Upper lobe of left lung (tissue), 6 donors: ENCODE measurements around the gene PAQR8. TPM values are rescaled to one million over a fixed set of nuclear protein-coding genes. Genes with fewer than 3 reads are reported as not detected.

Experiments used
- ATAC-seq, 2 donors: fragments of 200-7000 bp; cut with Tn5 transposase; one replicate each; pipeline ENCODE4 v1.9.1; 2022; ENCODE audit warnings: mild to moderate bottlenecking in 2 of 2, moderate library complexity in 2 of 2; ENCODE audit not compliant: low FRiP score in 2 of 2
- DNase-seq, 2 donors: peaks; one replicate each; pipeline ENCODE4 v3.0.0-alpha.2; 2019 to 2020
- H3K27ac ChIP-seq, 4 donors: fragments of 200-600 bp; sonication (generic); one replicate each; pipeline ENCODE4 v1.5.1; 2016 to 2019
- H3K27me3 ChIP-seq, 4 donors: fragments of 200-600 bp; sonication (generic); one replicate each; pipeline ENCODE4 v1.5.1; 2017 to 2019
- H3K36me3 ChIP-seq, 4 donors: fragments of 200-600 bp; sonication (generic); one replicate each; pipeline ENCODE4 v1.5.1; 2016 to 2019
- H3K4me1 ChIP-seq, 4 donors: fragments of 200-600 bp; sonication (generic); one replicate each; pipeline ENCODE4 v1.5.1; 2018 to 2019
- H3K4me3 ChIP-seq, 4 donors: fragments of 200-600 bp; sonication (generic); one replicate each; pipeline ENCODE4 v1.5.1; 2017 to 2019; ENCODE audit warnings: mild to moderate bottlenecking in 2 of 4, moderate library complexity in 1 of 4
- H3K9me3 ChIP-seq, 4 donors: fragments of 200-600 bp; sonication (generic); one replicate each; pipeline ENCODE4 v1.5.1; 2018 to 2019
- EP300 ChIP-seq, 4 donors: sonication (generic); formaldehyde crosslinking; IDR thresholded peaks; one replicate each; pipeline ENCODE4 v1.5.1; 2017; ENCODE audit warnings: antibody characterized with exemption in 4 of 4, control low read depth in 2 of 4
- POLR2A ChIP-seq, 4 donors: fragments of 450-650 bp; IDR thresholded peaks; one replicate each; pipeline ENCODE4 v1.5.1; 2016 to 2017; ENCODE audit warnings: antibody characterized with exemption in 4 of 4, mild to moderate bottlenecking in 2 of 4
- POLR2AphosphoS5 ChIP-seq, 2 donors: sonication (generic); formaldehyde crosslinking; IDR thresholded peaks; one replicate each; pipeline ENCODE4 v1.5.1; 2017; ENCODE audit warnings: antibody characterized with exemption in 2 of 2
- WGBS, 2 donors: methylation state at CpG; one replicate each; pipeline ENCODE4 v1.1.5; 2017 to 2018; 5-methylcytosine and 5-hydroxymethylcytosine counted together
- total RNA-seq, 6 donors: library from RNA; depleted of rRNA in 4 of 6; stranded (reverse); fragments of >200 nt in 4 of 6; gene quantifications; one replicate each; pipeline versions ENCODE4 v1.1.0 to v1.2.1, GENCODE V29; 2016 to 2021
- TF ChIP-seq, protein P1 (sequence below), 6 experiments: fragments of 450-650 bp in 4 of 6; fragments of 200-600 bp in 2 of 6; sonication (generic) in 2 of 6; IDR thresholded peaks; one replicate each; pipeline ENCODE4 v1.5.1; 2016 to 2019; ENCODE audit warnings: antibody characterized with exemption in 6 of 6
- donor health status: DM: no; HTN: no; CAD: no; lungs with moderate emphysema.
- donor health status: DM: no; HTN: yes; CAD: no; lungs with severe emphysema.

Gene PAQR8
- total RNA-seq, 6 donors from 2014 or later, result 3.4 to 21.6 (median 9.3) TPM

DNA sequence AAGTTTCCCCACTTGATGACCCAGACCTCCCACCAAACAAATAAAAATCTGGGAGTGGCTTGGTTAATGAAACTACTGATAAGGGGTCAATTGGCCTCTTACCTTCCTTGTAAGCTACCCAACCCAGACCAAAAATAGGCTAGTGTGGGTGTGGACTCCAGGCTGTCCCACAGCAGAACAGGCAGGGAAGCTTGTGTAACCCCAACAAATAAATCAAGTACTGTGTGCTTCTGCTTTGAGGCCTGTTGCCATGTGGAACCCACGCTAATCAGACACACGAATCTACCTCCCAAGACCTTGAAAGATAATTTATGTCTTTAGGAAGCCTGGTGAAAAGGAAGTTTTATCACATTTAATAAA is 33.7 kb upstream of the PAQR8 start:
- H3K27me3 ChIP-seq, result no peaks in the 10 kb centered on the region
- WGBS, 2 donors, result 36 to 78% methylated on average over 2 of the region's 2 CpGs
- DNase-seq (peak in 1 of 2 donors; percentile 65), ATAC-seq (peak; percentile 68 to 87)
- no peak overlapping the region for H3K4me3 ChIP-seq
- peak overlapping the region in 1 of 4 donors; percentile 63 for H3K27ac ChIP-seq
- no peak for TF ChIP-seq POLR2AphosphoS5 (IDR thresholded peaks at IDR 0.05)
- TF ChIP-seq EP300 (IDR thresholded peaks at IDR 0.05), result peak in 1 of 4 donors; percentile 8
- H3K9me3 ChIP-seq, result no peaks in the 10 kb centered on the region
- peaks cover 0 to 18% (median 0%) of the 10 kb centered on the region in 4 donors for H3K4me1 ChIP-seq
- H3K36me3 ChIP-seq, result no peaks in the 10 kb centered on the region

DNA sequence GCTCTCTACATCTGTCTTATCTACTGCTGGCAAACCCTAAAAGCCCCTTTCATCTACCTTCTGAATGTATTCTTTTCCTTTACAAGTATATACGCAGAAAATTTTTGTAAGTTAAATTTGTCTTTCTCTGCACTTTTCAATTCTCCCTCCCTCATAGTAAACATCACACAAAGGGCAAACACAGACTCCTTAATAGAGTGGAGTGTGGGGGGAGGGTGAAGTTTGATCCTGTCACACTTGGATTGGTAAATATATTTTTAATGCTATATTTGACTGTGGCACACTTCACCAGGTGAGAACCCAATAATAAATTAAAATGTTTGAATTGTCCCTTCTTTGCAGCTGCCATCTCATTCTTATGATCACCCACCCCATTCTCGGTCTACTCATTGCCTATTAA is 33.2 kb upstream of the PAQR8 start:
- WGBS, 2 donors, result 49 to 63% methylated on average over 2 of the region's 2 CpGs
- Histone ChIP-seq H3K36me3 (no peaks in the 10 kb centered on the region), H3K4me1 (peaks cover 0 to 18% (median 2%) of the 10 kb centered on the region in 4 donors), H3K4me3 (no peak overlapping the region), H3K27me3 (no peaks in the 10 kb centered on the region), H3K27ac (peak overlapping the region in 1 of 4 donors; percentile 63), H3K9me3 (no peaks in the 10 kb centered on the region)
- TF ChIP-seq POLR2A (IDR thresholded peaks at IDR 0.05) (no peak), EP300 (IDR thresholded peaks at IDR 0.05) (no peak), POLR2AphosphoS5 (IDR thresholded peaks at IDR 0.05) (no peak)
- TF ChIP-seq, protein P1, sequence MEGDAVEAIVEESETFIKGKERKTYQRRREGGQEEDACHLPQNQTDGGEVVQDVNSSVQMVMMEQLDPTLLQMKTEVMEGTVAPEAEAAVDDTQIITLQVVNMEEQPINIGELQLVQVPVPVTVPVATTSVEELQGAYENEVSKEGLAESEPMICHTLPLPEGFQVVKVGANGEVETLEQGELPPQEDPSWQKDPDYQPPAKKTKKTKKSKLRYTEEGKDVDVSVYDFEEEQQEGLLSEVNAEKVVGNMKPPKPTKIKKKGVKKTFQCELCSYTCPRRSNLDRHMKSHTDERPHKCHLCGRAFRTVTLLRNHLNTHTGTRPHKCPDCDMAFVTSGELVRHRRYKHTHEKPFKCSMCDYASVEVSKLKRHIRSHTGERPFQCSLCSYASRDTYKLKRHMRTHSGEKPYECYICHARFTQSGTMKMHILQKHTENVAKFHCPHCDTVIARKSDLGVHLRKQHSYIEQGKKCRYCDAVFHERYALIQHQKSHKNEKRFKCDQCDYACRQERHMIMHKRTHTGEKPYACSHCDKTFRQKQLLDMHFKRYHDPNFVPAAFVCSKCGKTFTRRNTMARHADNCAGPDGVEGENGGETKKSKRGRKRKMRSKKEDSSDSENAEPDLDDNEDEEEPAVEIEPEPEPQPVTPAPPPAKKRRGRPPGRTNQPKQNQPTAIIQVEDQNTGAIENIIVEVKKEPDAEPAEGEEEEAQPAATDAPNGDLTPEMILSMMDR (IDR thresholded peaks at IDR 0.05), result no peak
- no peak for DNase-seq
- ATAC-seq, result no peak

- 41 to 54% methylated on average over 2 of the region's 2 CpGs for WGBS, 2 donors
- H3K27ac ChIP-seq, result peak overlapping the region in 2 of 4 donors; percentile 49 to 63
- peaks cover 0 to 26% (median 2%) of the 10 kb centered on the region in 4 donors for H3K4me1 ChIP-seq
- H3K27me3 ChIP-seq, result no peaks in the 10 kb centered on the region
- H3K4me3 ChIP-seq, result no peak overlapping the region
- ATAC-seq (peak; percentile 58 to 82), DNase-seq (peak in 1 of 2 donors; percentile 76)
- TF ChIP-seq POLR2A (IDR thresholded peaks at IDR 0.05) (no peak), EP300 (IDR thresholded peaks at IDR 0.05) (peak in 1 of 4 donors; percentile 43)
- H3K36me3 ChIP-seq, result no peaks in the 10 kb centered on the region
- H3K9me3 ChIP-seq, result no peaks in the 10 kb centered on the region
These were observed 31.5 kb upstream of the PAQR8 start for GRCh38 chr6:52330470-52330869.

DNA sequence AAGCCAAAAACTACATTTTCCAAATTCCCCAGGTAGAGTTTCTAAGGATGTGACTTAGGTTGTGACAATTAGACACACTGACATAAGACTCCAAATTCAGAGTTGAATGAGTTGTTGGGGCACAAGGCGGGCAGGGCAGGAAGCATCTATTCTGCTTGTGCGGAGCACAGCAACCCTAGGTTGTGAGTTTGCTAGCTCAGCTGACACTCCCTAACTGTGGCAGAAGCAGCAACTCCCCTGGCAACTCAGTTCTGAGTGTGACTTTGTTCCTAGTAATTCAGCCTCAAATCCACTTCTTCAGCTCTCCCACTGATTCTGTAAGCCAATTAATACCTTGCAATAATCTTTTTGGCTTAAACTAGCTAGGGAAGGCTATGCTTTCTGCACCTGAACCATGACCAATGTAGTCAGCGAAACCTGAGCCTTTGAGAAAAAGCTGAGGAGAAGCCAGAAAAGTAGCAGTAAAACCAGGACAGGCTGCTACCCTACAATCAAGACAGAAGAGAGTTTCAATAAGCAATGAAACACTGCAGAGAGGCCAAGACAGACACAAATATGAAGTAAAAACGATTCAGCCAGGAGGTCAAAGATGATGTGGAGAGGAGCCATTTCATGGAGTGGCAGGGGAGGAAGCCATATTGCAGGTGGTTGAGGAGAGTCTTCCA is 30.0 kb upstream of the PAQR8 start:
- WGBS, 2 donors, result 87 to 90% methylated on average over 4 of the region's 4 CpGs
- peaks cover 0 to 26% (median 2%) of the 10 kb centered on the region in 4 donors for H3K4me1 ChIP-seq
- ATAC-seq (no peak), DNase-seq (no peak)
- TF ChIP-seq, protein P1 (IDR thresholded peaks at IDR 0.05), result no peak
- TF ChIP-seq POLR2AphosphoS5 (IDR thresholded peaks at IDR 0.05) (no peak), EP300 (IDR thresholded peaks at IDR 0.05) (no peak), POLR2A (IDR thresholded peaks at IDR 0.05) (no peak)
- no peaks in the 10 kb centered on the region for H3K36me3 ChIP-seq
- H3K4me3 ChIP-seq, result no peak overlapping the region
- no peaks in the 10 kb centered on the region for H3K9me3 ChIP-seq
- H3K27me3 ChIP-seq, result no peaks in the 10 kb centered on the region
- H3K27ac ChIP-seq, result no peak overlapping the region

DNA sequence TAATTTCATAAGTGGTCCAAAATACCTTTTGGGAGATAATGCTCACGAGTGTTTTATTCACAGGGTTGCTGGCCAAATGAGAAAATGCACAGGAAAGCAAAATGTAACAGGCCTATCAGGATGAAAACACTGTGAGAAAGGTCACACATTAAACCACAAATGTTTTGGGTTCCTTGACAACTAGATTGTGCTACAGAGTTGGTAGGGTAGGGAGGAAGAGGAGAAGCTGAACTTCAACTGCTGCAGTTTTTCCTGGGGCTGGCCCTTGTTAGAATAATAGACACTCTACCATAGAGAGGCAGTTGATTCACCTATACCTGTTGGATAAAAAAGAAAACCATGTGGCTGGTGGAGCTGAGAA is 28.1 kb upstream of the PAQR8 start:
- no peak for TF ChIP-seq EP300 (IDR thresholded peaks at IDR 0.05)
- no peak for TF ChIP-seq POLR2AphosphoS5 (IDR thresholded peaks at IDR 0.05)
- TF ChIP-seq POLR2A (IDR thresholded peaks at IDR 0.05), result no peak
- TF ChIP-seq, protein P1 (IDR thresholded peaks at IDR 0.05), result no peak
- Histone ChIP-seq H3K9me3 (no peaks in the 10 kb centered on the region), H3K27me3 (no peaks in the 10 kb centered on the region), H3K27ac (peak overlapping the region in 1 of 4 donors; percentile 19), H3K4me3 (no peak overlapping the region), H3K4me1 (peaks cover 0 to 21% (median 2%) of the 10 kb centered on the region in 4 donors), H3K36me3 (no peaks in the 10 kb centered on the region)
- DNase-seq, result no peak
- ATAC-seq, result peak in 1 of 2 donors; percentile 17
- WGBS, 2 donors, result 24 to 53% methylated on average over 1 of the region's 1 CpG

- ATAC-seq, result no peak
These were observed 26.4 kb upstream of the PAQR8 start for GRCh38 chr6:52335576-52335975.

More at GRCh38 chr6:52335576-52335975, 26.4 kb upstream of the PAQR8 start:
- no peak overlapping the region for H3K27ac ChIP-seq
- H3K4me3 ChIP-seq, result no peak overlapping the region
- TF ChIP-seq POLR2AphosphoS5 (IDR thresholded peaks at IDR 0.05) (no peak), EP300 (IDR thresholded peaks at IDR 0.05) (no peak)
- no peaks in the 10 kb centered on the region for H3K27me3 ChIP-seq
- H3K36me3 ChIP-seq, result no peaks in the 10 kb centered on the region
- H3K9me3 ChIP-seq, result no peaks in the 10 kb centered on the region
- no peak for DNase-seq
- peaks cover 0 to 8% (median 2%) of the 10 kb centered on the region in 4 donors for H3K4me1 ChIP-seq
